Measurements from ENCODE around the gene ZNF22.
A peak's percentile ranks its signal among the peaks of the same experiment; 100 is the strongest.

The ZNF22 gene

DNA sequence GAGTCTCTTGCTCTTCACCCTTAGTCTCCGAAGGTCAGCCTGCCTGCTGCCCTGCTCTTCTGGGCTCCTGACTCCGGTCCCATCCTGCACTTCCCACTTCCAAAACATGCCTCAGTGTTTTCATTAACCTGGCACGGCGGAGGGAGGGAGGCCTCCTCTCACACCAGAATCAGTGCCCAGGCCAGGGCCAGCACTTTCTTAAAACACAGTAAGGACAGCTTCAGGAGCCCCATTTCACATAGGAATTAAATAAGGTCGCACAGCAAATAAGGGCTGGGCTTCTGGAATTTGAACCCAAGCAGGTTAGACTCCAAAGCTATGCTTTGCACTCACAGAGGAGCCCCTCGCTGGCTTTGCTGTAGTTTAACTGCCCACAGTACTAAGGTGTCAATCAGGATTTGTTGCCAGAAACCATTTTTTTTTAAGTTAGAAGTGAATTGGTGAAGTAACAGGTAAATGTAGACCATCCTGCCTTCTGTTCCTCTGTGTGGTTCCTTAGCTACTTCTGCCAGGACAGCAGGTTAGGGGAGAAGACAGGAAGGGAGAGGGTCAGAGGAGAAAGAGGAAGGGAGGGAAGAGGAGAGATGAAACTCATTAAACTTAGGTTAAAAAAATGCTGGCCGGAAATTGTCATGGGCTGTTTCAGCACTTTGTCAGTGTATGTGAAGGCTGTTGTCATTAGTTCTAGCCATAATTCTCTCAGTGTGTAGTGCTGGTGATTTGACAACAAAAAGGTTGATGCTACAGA lies 40.1 kb upstream of the ZNF22 start:
- peak overlapping the region; percentile 67 for H3K4me3 ChIP-seq (ENCODE audit: low read length)
- no peak for TF ChIP-seq CTCF (conservative IDR thresholded peaks at IDR 0.05; ENCODE audit: low read depth, low read length)
- DNase-seq (ENCODE audit: low read depth) = no peak

DNA sequence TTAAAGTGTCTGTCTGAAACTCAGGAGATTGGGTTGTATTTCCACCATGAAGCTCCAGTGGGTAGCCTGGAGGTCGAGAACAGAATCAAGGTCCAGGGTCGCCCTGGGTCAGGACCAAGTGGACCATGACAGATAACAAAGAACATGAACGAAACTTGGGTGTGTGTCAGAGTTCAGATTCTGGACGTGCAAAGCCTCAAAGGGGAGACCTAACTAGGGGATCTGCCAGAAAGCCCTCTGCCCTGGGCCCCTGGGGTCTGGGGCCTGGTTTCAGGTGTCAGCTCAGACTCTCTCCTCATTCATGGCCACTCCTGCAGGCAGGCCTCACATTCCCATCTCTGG lies 39.5 kb upstream of the ZNF22 start:
- no peak overlapping the region for H3K4me3 ChIP-seq (ENCODE audit: low read length)
- TF ChIP-seq CTCF (conservative IDR thresholded peaks at IDR 0.05; ENCODE audit: low read depth, low read length) = no peak
- DNase-seq (ENCODE audit: low read depth) = no peak

DNA sequence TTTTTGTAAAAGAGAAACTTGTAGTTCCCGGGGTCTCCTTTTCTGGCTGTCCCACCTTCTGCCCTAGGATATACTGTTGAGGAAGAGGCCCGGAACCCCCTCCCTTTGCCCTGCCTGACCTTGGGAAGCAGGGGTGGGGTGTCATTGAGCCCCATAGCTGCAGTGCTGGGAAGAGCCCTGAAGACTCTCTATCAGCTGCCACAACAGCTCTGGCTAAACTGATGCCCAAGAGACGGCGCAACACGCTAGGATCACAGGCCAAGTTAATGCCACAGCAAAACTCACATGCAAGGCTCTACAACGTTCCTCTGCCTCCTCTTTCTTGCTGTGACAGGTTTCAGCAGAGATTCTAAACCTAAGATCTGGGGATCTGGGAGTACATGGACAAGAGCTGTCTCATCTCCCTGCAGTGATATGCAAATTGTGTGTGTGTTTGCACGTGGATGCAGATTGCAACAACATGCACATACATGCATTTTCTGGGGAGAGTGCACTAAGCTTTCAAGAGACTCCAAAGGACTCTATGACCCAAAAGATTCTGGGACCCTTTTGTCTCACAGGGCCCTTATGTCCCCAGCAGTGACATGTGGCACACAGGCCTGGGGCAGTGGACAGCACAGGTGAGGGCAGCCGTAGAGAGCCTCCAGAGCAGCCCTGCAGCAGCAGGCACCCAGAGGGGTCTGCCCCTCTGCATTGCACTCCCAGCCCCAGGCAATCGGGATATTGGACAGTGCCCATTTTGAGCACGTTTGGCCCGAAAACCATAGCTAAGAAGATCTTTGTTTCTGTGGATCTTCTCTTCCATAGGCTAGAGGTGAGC lies 38.6 kb upstream of the ZNF22 start:
- H3K4me3 ChIP-seq (ENCODE audit: low read length) = no peak overlapping the region
- no peak for DNase-seq (ENCODE audit: low read depth)
- no peak for TF ChIP-seq CTCF (conservative IDR thresholded peaks at IDR 0.05; ENCODE audit: low read depth, low read length)

DNA sequence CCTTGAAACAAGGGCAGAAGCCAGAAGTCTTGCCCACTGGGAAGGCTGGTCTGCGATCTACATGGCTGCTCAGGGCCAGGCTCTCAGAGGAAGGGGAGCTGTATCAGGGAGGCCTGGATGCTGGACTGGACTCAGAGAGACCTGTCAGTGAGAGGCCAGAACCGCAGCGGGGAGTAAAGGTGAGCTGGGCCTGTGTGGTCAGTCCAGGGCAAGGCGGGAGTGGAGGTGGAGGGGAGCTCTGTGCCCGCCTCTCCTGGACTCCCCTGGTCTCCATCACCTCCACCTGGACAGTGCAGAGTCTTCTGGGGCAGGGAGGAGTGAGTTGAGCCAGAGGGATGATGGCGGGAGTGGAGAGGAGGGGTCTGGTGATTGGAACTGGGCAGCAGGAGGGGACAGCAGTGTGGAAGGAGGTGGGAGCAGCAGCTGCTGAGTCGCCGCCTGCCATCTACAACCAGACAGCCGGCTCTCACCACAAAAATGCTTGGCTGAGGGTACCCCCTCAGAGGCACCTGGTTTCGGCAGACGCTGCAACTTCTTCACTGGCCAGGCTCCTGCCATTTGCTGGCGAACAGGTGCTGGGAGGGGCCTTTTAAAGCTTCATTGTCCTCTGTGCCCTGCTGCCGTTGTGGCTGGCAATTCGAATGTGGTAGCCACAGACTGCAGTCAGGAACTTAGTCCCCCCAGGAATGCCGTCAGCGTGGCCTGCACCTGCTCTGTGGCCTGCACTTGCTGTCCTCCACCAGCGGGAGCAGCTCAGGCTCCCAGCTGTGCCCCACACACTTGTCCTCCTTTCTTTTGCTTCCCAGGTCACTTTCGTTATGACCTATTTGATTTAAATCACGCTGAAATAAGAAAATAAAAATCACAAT lies 37.6 kb upstream of the ZNF22 start:
- TF ChIP-seq CTCF (conservative IDR thresholded peaks at IDR 0.05; ENCODE audit: low read depth, low read length) = peak; percentile 37
- no peak for DNase-seq (ENCODE audit: low read depth)
- H3K4me3 ChIP-seq (ENCODE audit: low read length) = no peak overlapping the region

DNA sequence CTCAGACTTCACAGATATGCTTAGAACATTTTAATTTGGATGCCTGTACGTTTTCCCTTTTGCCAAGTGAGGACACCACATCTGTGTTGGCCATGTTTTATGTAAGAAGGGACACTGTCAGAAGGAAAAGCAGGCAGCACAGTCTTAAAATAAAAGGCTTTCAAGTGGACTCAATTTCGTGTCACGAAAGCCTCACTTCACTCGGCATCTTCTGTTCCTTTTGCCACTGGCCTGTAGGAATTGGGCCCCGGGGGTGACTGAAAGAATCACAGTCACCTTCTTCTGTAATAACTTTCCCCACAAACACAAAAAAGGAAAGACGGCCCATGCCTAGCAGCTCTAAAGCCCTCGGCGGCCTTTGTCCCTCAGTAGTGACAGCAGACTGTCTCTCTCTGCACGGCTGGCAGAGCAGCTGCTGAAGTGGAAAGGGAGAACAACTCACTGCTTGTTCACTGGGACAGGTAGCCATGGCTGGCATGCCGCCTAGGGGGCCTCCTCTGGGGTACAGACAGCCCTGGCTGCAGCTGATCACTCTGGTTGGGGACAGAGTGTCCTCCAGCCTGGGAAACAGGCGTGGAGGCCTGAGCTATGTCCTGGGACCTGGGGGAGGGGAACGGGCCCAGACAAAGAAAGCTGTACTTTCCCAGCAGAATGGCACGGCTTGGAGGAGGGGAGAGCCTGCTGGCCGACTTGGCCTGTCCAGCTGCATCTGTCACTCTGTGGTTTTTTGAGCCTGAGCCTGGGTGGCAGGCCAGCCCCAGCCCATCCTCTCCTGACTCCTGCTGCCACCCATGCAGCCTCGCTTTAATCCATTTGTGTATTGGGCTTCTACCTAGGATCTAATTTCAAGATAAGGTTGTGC lies 36.7 kb upstream of the ZNF22 start:
- TF ChIP-seq CTCF (conservative IDR thresholded peaks at IDR 0.05; ENCODE audit: low read depth, low read length) = no peak
- no peak overlapping the region for H3K4me3 ChIP-seq (ENCODE audit: low read length)
- peak; percentile 42 for DNase-seq (ENCODE audit: low read depth)

GRCh38 chr10:44965104-44965503 lies 35.6 kb upstream of the ZNF22 start:
- no peak for DNase-seq (ENCODE audit: low read depth)
- no peak overlapping the region for H3K4me3 ChIP-seq (ENCODE audit: low read length)
- TF ChIP-seq CTCF (conservative IDR thresholded peaks at IDR 0.05; ENCODE audit: low read depth, low read length) = no peak
